KG1 (cell line): ENCODE results near the gene SAMD9L.

ENCODE experiments used
- DNase-seq: peaks from one replicate; lab custom pipeline; 2025; lab: John Stamatoyannopoulos, UW

SAMD9L gene

DNA sequence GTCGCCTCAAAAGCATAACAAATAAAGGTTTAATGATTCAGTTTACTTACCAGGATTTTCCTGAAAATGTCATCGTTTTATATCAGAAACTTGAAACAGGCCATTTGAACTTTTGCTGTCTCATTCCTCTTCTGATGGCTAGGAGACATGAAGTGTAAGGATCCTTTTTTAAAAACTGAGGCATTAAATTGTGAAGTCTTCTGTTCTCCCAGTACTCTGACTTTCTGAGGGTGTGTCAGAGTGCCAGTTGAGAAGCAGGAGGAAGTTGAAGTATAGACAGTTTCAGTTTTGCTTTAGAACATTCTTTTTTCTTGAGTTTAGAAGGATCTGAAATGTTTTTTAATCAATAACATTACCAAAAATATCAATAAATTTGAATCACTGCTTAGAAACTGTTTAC lies at the start of gene SAMD9L:
Gene SAMD9L, minus strand, starts transcription at position 242 of the 400 bp plus-strand sequence. CDS start 12,414 bp downstream, outside the sequence.
- no peak for DNase-seq

DNA sequence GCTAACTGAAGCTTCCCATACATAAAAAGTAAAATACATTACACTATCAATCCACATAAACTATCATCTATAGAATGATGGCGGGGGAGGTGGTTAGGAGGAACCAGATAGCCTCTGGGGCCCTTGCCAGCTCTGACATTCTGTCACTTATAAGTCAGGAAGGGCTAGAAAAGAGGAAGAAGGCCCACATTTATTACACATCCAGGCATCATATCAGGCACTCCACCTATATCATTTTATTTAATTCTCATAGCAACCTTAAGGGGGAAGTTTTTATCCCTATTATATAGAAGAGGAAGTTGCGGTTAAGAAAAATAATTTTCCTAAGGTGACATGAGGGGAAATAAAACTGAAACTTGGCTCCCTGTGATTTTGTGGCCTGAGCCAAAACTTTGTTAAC lies 48.2 kb upstream of the SAMD9L start:
- no peak for DNase-seq

DNA sequence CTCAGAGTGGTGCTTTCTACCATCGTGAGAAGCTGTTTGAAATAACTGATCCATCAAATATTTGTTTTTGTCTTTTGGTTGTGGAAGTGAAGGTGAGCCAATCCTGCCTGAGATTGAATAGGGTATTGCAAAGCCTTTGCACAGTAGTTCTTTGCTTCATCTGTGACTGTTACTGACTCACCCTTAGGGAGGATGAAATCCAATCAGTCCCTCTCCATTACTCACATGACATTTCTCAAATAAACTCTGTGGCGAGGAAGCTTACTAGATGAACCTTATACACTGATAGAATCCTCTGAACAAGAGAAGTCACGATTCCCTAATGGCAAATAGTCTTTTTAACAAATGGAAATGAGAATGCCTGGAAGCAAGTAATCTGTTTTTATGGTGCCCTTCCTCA lies 46.2 kb upstream of the SAMD9L start:
- no peak for DNase-seq

DNA sequence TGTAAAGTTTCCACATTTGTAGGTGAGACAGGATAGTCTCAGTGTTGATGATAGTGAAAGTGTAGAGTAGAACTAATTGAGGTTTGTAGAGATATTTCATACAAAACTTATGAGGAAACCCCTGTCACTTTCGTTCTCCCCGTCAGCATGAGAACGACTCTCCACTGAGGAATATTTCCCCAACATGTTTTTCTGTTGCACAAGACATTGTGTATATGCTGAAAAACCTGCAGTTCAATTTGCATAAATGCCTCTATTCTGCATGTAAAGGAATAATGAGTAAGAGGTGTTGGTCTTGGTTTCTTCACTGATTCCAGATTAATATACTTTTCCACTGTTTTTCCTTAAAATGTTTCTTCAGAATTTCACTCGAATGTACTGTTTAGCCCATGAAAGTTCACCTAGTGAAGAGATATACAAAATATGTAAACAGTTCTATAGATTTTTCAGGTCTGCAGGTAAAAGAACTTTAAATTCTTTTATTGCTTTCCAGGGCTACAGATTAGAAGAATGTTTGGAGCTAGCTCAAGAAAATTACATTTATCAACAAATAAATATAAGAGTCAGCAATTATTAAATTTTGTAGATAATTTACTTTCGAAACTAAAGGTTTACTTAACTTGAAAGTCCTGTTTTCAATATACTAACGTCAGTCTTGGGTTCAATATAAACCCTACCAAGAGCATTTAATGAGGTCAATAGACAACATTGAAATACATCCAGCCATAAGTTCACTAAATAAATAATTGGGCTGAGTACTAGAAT lies 40.9 kb upstream of the SAMD9L start:
- no peak for DNase-seq

DNA sequence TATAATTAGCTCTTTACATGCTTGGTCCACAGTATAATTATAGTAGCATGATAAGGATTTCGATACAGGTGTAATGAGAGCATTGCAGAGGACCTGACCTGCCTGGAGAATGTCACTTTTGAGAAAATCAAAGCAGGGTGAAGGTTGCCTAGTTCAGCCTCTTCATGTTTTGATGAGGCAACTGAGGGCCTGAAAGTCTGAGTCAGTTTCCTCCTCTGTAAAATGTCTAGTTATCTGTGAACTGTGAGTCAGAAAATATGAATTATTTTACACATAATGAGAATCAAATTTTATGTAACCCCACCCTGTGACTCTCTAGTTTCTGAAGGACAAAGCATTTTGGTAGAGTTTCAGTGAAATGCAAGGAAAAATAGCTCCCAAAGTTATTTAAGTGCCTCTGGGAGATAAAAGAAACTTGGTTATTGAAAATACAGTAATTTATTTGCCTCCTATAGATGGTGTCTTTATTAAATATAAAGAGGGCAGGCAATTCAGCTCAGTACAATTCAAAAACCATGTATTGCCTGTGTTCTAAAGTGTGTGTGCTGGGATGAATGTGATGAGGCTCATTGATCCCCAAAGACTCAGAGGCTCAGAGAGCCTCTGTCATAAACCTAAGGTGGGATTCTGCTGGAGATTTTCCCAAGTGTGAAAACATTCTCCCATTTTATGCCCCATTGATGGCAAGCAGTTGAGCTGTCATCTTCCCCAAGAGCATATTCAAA lies 37.3 kb upstream of the SAMD9L start:
- no peak for DNase-seq

DNA sequence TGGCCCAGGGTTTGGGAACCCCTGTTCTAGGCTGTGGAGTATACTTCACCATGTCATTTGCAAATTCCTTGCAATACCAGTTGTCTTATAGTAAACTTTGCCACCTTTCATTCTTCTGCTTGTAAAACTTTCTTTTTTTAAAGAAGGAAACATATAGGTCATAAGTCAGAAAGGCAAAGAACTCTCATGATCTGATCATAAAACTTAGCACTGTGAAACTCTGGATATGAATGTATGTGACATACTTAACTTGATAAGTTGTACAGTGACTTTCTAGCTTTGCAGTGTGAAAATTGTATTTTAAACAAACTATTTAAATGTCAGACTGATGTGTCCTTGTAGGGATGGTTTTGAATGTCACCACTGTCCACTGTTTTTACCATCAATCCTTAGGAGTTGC lies 31.0 kb upstream of the SAMD9L start:
- no peak for DNase-seq

DNA sequence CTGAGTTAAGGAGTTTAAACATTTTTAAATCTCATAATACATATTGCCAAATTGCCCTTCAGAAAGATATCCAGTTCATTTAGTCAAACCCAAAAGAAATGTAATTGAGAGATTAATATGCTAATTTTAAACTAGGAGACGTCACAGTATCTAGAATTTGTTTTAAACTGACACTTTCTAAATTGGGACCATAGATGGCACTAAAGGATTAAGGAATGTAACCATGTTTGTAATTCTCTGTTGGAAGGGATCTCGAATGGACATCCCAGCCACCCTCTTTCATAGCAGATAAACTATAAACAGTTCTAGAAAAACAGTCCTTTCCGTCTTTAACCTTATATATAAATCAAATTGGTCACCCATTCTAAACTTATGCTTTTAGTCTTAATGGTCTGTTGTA lies 30.0 kb upstream of the SAMD9L start:
- DNase-seq = no peak

DNA sequence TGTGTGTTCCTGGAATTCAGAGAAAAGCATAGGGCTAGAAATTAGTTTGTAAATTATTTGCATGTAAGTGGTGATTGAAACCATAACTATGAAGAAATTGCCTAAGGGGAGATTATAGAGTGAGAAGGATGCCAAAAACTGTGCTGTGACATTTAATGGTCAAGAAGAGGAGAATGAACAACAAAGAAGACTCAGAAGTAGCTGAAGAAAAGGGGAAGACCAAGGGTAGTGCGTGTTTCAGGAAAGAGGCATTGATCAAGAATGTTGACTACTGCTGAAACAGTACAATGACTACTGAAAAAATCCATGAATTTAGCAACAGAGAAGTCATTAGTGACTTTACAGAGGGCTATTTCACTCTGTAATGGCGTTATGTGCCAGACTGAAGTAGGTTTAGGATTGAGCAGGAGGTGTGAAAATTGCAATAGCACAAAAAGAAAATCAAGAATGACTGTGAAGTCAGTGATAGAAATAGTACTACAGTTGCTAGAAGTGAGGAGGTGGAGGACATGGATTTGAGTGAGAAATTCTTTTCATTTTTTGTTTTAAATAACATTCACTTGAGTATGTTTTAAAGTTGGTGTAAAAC lies 28.9 kb upstream of the SAMD9L start:
- DNase-seq = no peak

DNA sequence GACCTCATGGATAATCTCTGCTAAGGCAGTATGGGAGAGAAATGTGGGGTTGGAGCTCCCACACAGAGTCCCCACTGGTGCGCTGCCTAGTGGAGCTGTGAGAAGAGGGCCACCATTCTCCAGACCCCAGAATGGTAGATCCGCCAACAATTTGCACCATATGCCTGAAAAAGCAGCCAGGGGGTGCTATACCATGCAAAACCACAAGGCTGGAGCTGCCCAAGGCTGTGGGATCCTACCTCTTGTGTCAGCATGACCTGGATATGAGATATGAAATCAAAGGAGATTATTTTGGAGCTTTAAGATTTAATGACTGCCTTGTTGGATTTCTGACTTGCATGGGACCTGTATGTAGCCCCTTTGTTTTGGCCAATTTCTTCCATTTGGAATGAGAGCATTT lies 27.0 kb upstream of the SAMD9L start:
- no peak for DNase-seq

DNA sequence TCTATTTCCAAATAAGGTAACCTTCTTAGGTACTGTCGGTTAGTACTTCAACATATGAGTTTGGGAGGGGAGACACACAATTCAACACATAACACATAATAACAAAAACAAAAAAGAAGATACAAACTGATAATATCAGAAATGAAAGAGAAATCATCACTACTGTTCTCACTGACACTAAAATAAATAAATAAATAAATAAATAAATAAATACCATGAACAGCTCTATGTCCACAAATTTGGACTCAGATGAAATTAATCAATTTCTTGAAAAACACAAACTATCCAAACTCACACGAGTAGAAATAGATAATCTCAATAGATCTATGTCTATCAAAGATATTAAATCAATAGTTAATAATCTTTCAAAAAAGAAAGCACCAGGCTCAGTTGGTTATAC lies 24.5 kb upstream of the SAMD9L start:
- no peak for DNase-seq

DNA sequence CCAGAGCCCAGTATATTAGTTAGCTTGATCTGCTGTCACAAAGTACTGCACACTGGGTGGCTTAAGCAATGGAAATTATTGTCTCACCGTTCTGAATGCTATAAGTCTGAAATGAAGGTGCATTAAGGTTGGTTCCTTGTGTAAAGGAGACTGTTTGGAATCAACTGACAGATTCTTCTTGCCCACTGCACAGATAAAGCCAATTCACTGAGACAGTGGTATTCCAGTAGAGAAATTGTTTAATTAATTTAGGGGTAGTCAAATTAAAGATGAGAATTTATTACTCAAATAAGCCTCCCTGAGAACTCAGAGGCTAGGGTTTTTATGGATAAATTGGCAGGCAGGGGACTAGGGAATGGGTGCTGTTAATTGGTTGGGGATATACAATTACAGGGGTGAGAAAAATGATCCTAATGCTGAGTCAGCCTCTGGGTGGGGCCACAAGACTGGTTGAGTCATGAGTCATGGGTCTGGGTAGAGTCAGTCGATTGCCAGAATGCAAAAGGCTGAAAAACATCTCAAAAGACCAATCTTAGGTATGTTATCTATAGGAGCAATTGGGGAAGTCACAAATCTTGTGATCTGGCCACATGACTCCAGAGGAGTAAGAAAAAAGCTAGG lies 23.5 kb upstream of the SAMD9L start:
- no peak for DNase-seq

DNA sequence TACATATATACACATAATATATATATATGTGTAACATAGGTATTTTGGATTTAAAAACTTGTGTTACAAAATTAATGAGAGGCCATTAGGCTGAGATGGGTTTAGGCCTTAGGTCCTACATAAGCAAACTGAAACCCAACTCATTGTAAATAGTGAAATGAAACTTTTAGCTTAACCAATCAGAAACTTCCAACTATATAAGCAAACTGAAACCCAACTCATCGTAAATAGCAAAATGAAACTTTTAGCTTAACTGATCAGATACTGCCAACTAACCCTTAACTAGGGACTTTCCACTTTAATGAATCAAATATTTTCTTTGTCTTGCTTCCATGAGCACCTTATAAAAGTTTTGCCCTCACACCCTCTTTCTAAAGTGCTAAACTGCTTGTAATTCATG lies 17.3 kb upstream of the SAMD9L start:
- no peak for DNase-seq

DNA sequence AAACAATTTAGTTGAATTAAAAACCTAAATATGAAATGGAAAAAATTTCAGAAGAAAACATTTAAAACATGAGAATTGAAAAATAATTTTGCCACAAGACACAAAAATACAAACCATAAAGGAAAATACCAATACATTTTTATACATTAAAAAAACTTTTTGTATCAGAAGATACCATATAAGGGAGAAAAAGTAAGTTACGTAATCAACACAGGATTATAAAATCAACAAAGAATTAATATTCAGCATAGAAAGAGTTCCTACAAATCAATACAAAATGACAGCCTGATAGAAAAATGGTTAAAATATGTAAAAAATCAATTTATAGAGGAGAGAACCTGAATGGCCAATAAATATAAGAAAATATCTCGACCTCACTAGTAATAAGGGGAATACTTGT lies 16.6 kb upstream of the SAMD9L start:
- DNase-seq = no peak

DNA sequence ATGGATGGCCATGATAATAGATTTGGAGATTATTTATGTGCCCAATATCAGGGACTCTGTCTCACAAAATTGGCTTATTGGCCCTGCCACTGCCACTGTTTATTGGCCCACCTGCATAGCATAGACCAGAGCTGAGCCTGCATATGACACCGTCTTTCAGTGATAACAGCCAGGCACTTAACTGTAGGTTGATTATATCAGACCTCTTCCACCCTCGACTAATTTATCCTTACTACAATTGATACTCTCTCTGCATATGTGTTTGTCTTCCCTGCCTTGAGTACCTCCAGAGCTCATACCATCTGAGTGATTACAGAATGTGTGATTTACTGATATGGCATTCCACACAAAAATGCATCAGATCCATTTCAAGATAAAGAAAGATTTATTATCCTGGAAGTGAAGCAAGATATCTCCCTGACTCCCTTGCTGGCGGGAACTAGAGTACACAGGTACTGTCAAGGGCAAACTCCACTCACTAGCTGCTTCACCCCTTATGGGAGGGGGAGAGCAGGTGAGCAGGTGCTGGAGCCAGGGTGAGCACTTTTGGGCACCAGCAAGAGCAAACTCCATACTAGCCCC lies 13.1 kb upstream of the SAMD9L start:
- no peak for DNase-seq

DNA sequence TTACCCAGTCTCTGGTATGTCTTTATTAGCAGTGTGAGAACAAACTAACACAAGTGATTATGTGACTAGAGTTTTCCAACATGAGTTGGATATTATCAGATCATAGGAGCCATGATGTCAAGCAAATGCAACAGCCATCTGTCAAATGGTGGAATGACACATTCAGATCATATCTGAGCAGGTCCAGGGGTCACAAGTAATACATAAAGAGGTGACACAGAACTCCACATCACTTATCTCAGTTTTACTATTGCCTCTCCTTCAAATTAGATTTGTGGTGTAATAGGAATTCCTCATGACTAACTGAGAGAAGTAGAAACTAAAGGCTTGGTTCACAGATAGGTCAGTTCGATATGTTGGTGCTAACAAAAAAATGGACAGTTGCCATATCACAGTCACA lies 12.2 kb upstream of the SAMD9L start:
- no peak for DNase-seq

DNA sequence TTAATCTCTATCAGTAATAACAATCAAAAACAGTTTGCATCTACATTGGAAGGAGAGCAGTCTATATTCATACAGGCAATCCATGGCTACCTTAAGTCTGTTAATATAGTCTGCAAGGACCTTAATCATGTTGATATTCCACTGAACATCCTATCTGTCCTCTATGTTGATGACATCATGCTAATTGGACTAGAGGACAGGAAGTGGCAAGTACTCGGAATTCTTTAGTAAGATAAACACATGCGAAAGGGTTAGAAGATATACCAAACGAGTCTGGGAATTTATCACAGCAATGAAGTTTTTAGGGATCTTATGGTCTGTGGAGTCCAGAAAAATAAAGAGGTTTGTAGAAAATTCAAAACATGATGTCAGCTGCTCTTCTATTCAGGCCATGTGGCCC lies 11.3 kb upstream of the SAMD9L start:
- DNase-seq = no peak

DNA sequence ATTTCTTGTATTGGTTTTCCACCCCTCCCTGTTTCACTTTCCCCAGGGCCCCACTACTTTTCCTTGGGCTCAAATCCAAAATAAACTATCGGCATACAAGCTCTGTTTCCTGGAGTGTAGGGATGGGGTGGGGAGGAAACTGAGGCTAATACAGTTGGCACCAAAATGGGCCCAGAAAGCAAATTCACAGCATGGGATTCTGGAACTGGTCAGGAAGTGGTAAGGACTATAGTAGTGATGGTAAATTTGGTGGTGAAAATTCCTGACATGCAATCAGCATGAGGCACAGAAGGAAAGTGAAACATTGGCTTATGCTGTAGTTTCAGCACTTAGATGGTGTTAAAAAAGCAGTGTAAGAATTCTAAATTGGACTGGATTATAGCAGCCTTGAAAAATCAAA lies 8.7 kb upstream of the SAMD9L start:
- DNase-seq = no peak

DNA sequence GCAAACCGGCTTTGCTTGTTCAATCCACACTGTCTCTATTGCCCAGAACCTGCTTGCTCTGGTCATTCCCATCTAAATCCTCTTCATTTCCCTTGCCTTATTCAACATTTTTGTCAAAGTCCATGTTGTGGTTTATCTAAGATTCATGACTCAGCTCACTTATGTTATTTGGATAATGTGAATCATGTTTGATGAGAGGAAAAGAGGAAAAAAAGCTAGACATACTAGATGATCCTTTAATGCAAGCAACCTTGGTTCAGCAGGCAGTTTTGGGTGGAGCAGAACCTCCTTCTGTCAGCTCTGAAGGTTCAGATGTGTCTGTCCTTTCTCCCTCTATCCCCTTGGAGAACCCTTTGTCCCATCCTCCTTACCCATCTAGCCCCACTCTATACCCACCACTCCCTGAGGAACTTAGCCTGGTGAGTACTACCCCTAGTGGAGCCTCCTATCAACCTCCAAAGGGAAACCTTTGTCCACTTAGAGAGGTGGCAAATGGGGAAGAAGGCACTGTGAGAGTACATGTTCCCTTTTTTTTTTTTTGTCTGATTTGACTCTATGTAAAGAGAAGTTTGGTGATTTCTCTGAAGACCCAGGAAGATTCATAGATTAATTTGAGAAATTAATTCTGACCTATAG lies 2.1 kb upstream of the SAMD9L start:
- no peak for DNase-seq

DNA sequence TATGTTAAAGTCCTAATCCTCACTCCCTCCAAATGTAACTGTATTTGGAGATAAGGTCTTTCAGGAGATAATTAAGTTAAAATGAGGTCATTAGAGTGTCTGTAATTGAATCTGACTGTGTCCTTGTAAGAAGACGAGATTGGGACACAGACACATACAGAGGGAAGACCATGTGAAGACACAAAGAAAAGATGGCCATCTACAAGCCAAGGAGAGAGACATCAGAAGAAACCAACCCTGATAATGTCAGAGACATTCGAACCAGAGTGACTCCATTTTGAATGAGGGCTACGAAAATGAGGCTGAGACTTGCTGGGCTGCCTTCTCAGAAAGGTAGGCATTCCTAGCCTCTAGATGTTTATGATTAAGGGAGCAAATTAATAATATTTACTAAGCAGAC lies 542 bp upstream of the SAMD9L start:
- no peak for DNase-seq

DNA sequence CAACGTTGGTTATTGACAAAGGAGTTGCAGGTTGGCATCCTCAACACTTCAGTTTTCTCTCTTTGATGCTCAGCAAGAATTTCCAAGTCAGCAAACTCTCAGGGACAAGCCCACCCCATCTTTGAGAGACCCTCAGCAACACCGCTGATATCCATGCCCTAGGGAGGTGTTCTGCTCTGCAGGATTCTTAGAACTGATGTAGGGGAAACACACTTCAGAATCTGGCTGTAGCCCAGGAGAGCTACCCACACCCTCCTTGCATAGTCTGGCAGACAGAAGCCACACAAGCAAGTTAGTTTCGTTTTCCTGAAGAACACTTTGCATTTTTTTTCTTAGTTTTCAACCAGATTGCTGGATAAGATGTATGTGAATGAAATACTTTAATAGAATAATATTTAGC lies 822 bp downstream of the SAMD9L start:
- DNase-seq = peak; percentile 37

DNA sequence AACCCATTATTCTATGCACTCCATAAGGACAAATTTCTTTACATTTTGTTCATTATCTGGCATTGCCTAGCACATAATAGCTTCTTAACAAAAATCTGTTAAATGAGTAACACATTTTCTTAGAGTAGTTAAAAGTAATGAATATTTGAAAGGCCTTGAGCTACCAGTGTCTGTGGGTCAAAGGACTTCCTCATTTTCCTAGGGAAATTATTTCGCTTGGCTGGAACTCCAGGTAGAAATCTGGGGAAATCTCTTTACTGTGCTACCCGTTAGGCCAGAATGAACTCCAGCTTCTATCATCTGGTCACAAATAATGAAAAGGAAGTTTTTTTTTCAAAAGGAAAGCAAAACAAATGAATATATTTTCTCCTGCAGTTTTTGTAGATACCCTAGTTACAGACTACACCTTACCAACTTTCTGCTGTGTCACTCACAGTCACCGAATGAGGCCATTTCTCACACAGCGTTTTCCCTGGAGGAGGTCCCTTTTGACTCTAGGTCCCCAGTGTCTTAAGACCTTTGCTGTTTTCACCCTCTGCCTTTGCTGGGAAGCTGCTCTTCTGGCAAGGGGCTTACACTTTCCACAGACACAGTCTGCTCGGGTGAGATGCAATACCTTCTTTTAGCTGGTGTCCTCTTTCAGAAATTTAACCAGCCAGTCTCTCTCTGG lies 1.6 kb downstream of the SAMD9L start:
- DNase-seq = no peak

DNA sequence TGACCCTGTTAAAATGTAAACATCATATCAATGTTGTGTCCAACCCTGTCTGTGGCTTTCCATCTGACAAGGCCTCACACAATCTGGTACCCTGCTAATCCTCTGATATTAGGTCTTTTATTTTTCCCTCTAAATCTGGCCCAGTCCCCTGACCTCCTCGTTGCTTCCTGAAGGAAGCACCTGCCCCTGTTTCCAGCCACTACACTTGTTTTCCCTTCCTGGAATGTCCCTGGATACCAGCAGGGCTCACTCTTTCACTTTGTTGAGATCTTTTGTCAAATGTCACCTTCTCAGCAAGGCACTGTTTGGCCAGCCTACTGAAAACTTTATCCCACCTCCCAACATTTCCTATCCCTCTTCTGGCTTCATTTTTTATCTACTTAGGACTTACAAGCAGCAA lies 2.1 kb downstream of the SAMD9L start:
- DNase-seq = no peak
